ENCODE results near the gene HSDL1. TPM values are rescaled to one million over a fixed set of nuclear protein-coding genes. Genes with fewer than 3 reads are reported as not detected.

HSDL1 gene
- total RNA-seq, 1 experiment from 2014 or later = 35.8 TPM

DNA sequence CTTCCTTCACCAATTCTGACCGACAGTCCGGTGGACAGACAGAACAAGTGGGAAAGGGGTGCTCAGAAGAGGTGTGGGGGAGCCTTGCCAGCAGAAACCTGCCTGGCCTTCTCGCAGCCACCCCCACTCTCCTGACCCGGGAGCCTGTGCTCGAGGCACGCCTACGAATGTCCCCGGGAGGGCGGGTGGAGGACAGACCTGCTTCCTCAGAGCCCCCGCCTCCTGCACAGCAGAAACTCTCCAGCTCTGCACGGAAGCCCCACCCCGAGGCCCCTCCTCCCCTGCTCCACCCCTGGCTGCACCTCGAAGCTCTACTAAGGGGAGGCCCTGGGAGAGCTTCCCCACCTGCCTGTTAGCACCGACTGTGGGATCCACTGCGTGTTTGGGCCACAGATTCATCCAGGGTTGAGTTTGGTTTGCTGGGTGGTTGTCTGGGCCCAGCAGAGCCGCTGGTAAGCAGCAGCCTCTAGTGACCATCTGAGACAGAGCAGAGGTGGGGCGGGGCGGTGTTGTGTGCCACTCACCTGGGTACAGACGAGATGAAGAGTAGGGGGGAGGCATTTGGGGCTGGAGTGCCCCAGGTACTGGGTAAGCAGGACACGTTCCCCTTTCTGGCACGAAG is 35.7 kb upstream of the HSDL1 start:
- intact Hi-C loops (cut with micrococcal nuclease) = loop anchor here (10.0 kb wide), 1 partner anchor 304 kb away; no protein-coding TSS in a partner anchor
- Histone ChIP-seq H3K27ac (ENCODE audit: low read depth, low read length) (no peak overlapping the region), H3K79me2 (ENCODE audit: insufficient read depth, low read length) (peaks cover 34% of the 10 kb centered on the region), H3K36me3 (ENCODE audit: control insufficient read depth in 1 of 2, insufficient read depth in 2 of 2, low read length in 2 of 2) (peaks cover 33 to 54% of the 10 kb centered on the region in 2 experiments; a peak in 3 of 4 replicates), H3K4me3 (replicated peaks in 1 of 2; ENCODE audit: low read depth in 1 of 2, low read length in 2 of 2) (no peak overlapping the region), H3K9ac (ENCODE audit: low read length) (no peak overlapping the region), H4K20me1 (ENCODE audit: insufficient read depth) (no peaks in the 10 kb centered on the region), H3K9me2 (ENCODE audit: insufficient read depth) (no peaks in the 10 kb centered on the region), H3K27me3 (ENCODE audit: insufficient read depth, low read length) (no peaks in the 10 kb centered on the region), H3K4me2 (ENCODE audit: low read length) (no peak overlapping the region), H3K9me3 (ENCODE audit: control insufficient read depth in 1 of 2, insufficient read depth in 1 of 2, low read depth in 1 of 2, low read length in 2 of 2) (no peaks in the 10 kb centered on the region), H3K4me1 (ENCODE audit: control insufficient read depth in 1 of 2, insufficient read depth in 2 of 2, low read length in 2 of 2) (peaks cover 4 to 23% of the 10 kb centered on the region in 2 experiments; a peak in 3 of 4 replicates), H2AFZ (ENCODE audit: low read depth, low read length, poor library complexity, severe bottlenecking) (no peak overlapping the region)
- RAD21 ChIA-PET (ENCODE audit: low non-redundant PET in 1 of 2, low total read pairs in 2 of 2, uncharacterized antibody in 2 of 2, unreplicated experiment in 2 of 2) = no interaction called here
- no peak for DNase-seq (ENCODE audit: low read depth, low spot score)
- POLR2A ChIA-PET = no interaction called here
- no TSS peak for BruUV-seq (replicated peaks)
- TF ChIP-seq, protein P1, sequence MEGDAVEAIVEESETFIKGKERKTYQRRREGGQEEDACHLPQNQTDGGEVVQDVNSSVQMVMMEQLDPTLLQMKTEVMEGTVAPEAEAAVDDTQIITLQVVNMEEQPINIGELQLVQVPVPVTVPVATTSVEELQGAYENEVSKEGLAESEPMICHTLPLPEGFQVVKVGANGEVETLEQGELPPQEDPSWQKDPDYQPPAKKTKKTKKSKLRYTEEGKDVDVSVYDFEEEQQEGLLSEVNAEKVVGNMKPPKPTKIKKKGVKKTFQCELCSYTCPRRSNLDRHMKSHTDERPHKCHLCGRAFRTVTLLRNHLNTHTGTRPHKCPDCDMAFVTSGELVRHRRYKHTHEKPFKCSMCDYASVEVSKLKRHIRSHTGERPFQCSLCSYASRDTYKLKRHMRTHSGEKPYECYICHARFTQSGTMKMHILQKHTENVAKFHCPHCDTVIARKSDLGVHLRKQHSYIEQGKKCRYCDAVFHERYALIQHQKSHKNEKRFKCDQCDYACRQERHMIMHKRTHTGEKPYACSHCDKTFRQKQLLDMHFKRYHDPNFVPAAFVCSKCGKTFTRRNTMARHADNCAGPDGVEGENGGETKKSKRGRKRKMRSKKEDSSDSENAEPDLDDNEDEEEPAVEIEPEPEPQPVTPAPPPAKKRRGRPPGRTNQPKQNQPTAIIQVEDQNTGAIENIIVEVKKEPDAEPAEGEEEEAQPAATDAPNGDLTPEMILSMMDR (IDR thresholded peaks at IDR 0.05 in 2 of 3, conservative IDR thresholded peaks at IDR 0.05 in 1 of 3; ENCODE audit: borderline replicate concordance in 1 of 3, insufficient read depth in 1 of 3, low read depth in 2 of 3, low read length in 2 of 3) = no peak
- TF ChIP-seq TCF7L2 (IDR thresholded peaks at IDR 0.05; ENCODE audit: borderline replicate concordance, extremely low read depth, insufficient read depth, insufficient read length) = no peak
- no peak for TF ChIP-seq EGR1 (IDR thresholded peaks at IDR 0.05; ENCODE audit: low read depth)
- TF ChIP-seq RAD21 (IDR thresholded peaks at IDR 0.05; ENCODE audit: low read depth) = no peak
- TF ChIP-seq, protein P2, sequence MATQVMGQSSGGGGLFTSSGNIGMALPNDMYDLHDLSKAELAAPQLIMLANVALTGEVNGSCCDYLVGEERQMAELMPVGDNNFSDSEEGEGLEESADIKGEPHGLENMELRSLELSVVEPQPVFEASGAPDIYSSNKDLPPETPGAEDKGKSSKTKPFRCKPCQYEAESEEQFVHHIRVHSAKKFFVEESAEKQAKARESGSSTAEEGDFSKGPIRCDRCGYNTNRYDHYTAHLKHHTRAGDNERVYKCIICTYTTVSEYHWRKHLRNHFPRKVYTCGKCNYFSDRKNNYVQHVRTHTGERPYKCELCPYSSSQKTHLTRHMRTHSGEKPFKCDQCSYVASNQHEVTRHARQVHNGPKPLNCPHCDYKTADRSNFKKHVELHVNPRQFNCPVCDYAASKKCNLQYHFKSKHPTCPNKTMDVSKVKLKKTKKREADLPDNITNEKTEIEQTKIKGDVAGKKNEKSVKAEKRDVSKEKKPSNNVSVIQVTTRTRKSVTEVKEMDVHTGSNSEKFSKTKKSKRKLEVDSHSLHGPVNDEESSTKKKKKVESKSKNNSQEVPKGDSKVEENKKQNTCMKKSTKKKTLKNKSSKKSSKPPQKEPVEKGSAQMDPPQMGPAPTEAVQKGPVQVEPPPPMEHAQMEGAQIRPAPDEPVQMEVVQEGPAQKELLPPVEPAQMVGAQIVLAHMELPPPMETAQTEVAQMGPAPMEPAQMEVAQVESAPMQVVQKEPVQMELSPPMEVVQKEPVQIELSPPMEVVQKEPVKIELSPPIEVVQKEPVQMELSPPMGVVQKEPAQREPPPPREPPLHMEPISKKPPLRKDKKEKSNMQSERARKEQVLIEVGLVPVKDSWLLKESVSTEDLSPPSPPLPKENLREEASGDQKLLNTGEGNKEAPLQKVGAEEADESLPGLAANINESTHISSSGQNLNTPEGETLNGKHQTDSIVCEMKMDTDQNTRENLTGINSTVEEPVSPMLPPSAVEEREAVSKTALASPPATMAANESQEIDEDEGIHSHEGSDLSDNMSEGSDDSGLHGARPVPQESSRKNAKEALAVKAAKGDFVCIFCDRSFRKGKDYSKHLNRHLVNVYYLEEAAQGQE (IDR thresholded peaks at IDR 0.05; ENCODE audit: low read depth) = no peak
- TF ChIP-seq ELF1 (IDR thresholded peaks at IDR 0.05; ENCODE audit: borderline replicate concordance, low read depth) = no peak
- no peak for TF ChIP-seq ZNF274 (IDR thresholded peaks at IDR 0.05; ENCODE audit: low read depth, low read length)
- TF ChIP-seq CEBPB (IDR thresholded peaks at IDR 0.05; ENCODE audit: low read depth) = no peak
- TF ChIP-seq JUND (IDR thresholded peaks at IDR 0.05) = no peak
- no peak for TF ChIP-seq SRF (IDR thresholded peaks at IDR 0.05; ENCODE audit: low read depth)
- TF ChIP-seq ZFX (IDR thresholded peaks at IDR 0.05) = no peak
- no peak for TF ChIP-seq POLR2AphosphoS5 (IDR thresholded peaks at IDR 0.05; ENCODE audit: low read depth, low read length)
- TF ChIP-seq FOSL1 (IDR thresholded peaks at IDR 0.05; ENCODE audit: low read depth) = no peak
- CTCF ChIA-PET = no interaction called here
- no peak for ATAC-seq

Data from HCT116 (cell line).